H1 (cell line): ENCODE measurements around the gene RPS6KA2. TPM values are rescaled to one million over a fixed set of nuclear protein-coding genes. Genes with fewer than 3 reads are reported as not detected.

Experiments used
- CTCF ChIA-PET: fragments of 300-600 bp; sonication (Branson Sonifier 250); formaldehyde crosslinking; loops from one replicate; lab custom pipeline; 2021; ENCODE audit not compliant: partially characterized antibody; lab: Charles Lee
- POLR2A ChIA-PET: fragments of 300-600 bp; sonication (Branson Sonifier 250); formaldehyde crosslinking; loops from one replicate; lab custom pipeline; 2021; ENCODE audit warnings: inconsistent platforms; ENCODE audit not compliant: partially characterized antibody; lab: Charles Lee
- DNase-seq, 2 experiments: peaks; one replicate each; pipeline versions ENCODE4 v3.0.0 to v3.0.0-alpha.2; 2010 to 2022; ENCODE audit warnings: low spot score in 2 of 2, low read depth in 1 of 2, mixed read lengths in 1 of 2
- FAIRE-seq: peaks from 2 replicates; lab custom pipeline; 2011; peaks lifted over from hg19 to GRCh38; lab: Jason Lieb, UNC
- H2AFZ ChIP-seq: 2 replicates; pipeline ENCODE4 v1.8.1; 2012; ENCODE audit warnings: low read length, inconsistent platforms
- H2AK5ac ChIP-seq: 2 replicates; pipeline ENCODE4 v1.6.1; 2013; ENCODE audit warnings: low read depth, low read length
- H2BK120ac ChIP-seq: replicated peaks from 2 replicates; pipeline ENCODE3; 2013; ENCODE audit warnings: low read depth, low read length, inconsistent platforms
- H2BK12ac ChIP-seq: 2 replicates; pipeline ENCODE4 v1.6.1; 2013; ENCODE audit warnings: low read depth, low read length
- H2BK15ac ChIP-seq: 2 replicates; pipeline ENCODE4 v1.6.1; 2013; ENCODE audit warnings: low read length
- H2BK20ac ChIP-seq: 2 replicates; pipeline ENCODE4 v1.6.1; 2013; ENCODE audit warnings: low read length
- H2BK5ac ChIP-seq: 2 replicates; pipeline ENCODE4 v1.6.1; 2013; ENCODE audit warnings: low read depth, low read length
- H3K14ac ChIP-seq: 2 replicates; pipeline ENCODE4 v1.6.1; 2013; ENCODE audit warnings: inconsistent platforms; ENCODE audit not compliant: insufficient read length
- H3K18ac ChIP-seq: 2 replicates; pipeline ENCODE4 v1.6.1; 2013; ENCODE audit warnings: low read length; ENCODE audit errors: extremely low read depth
- H3K23ac ChIP-seq: 2 replicates; pipeline ENCODE4 v1.6.1; 2013; ENCODE audit warnings: inconsistent platforms; ENCODE audit not compliant: insufficient read length
- H3K23me2 ChIP-seq: 2 replicates; pipeline ENCODE4 v1.6.1; 2013; ENCODE audit warnings: low read depth, low read length
- H3K27ac ChIP-seq: 2 replicates; pipeline ENCODE4 v1.6.1; 2011; ENCODE audit warnings: low read depth, low read length, inconsistent platforms
- H3K27me3 ChIP-seq, 4 experiments: replicated peaks in 1 of 4; 1 replicate in 1 of 4; 2 replicates in 3 of 4; pipeline versions ENCODE4 v1.6.1 to v1.8.1; 2011 to 2013; ENCODE audit warnings: low read length in 3 of 4, mild to moderate bottlenecking in 3 of 4, inconsistent platforms in 2 of 4, mixed read lengths in 2 of 4, moderate library complexity in 1 of 4; ENCODE audit not compliant: control insufficient read depth in 3 of 4, insufficient read depth in 3 of 4; ENCODE audit errors: extremely low read depth in 1 of 4
- H3K36me3 ChIP-seq, 4 experiments: 2 replicates each; pipeline versions ENCODE4 v1.6.1 to v1.8.1; 2011 to 2013; ENCODE audit warnings: mild to moderate bottlenecking in 4 of 4, low read length in 3 of 4, moderate library complexity in 2 of 4, control low read depth in 1 of 4, inconsistent platforms in 1 of 4; ENCODE audit not compliant: insufficient read depth in 4 of 4, control insufficient read depth in 2 of 4
- H3K4ac ChIP-seq: replicated peaks from 2 replicates; pipeline ENCODE3; 2013; ENCODE audit warnings: low read length, low read depth, mixed read lengths, inconsistent platforms; ENCODE audit not compliant: insufficient read length
- H3K4me1 ChIP-seq, 4 experiments: replicated peaks in 1 of 4; 1 replicate in 1 of 4; 2 replicates in 3 of 4; pipeline versions ENCODE4 v1.6.1 to v1.8.1; 2011 to 2013; ENCODE audit warnings: low read length in 3 of 4, inconsistent platforms in 2 of 4, mixed read lengths in 1 of 4; ENCODE audit not compliant: insufficient read depth in 4 of 4, control insufficient read depth in 3 of 4
- H3K4me2 ChIP-seq, 2 experiments: 2 replicates each; pipeline versions ENCODE4 v1.6.1 to v1.8.1; 2011 to 2013; ENCODE audit warnings: low read depth in 2 of 2, low read length in 2 of 2, control low read depth in 1 of 2, inconsistent platforms in 1 of 2, mild to moderate bottlenecking in 1 of 2; ENCODE audit not compliant: insufficient read depth in 1 of 2
- H3K4me3 ChIP-seq, 4 experiments: fragments of 200-600, 300-600 bp in 1 of 4; sonication (generic), shearing (Covaris generic), sonication (Bioruptor Twin) in 1 of 4; 2 replicates each; pipeline versions ENCODE4 v1.5.1 to v1.8.1; 2011 to 2016; ENCODE audit warnings: low read length in 4 of 4, low read depth in 3 of 4, control low read depth in 2 of 4, inconsistent platforms in 2 of 4, mild to moderate bottlenecking in 2 of 4, mixed read lengths in 1 of 4, moderate library complexity in 1 of 4; ENCODE audit not compliant: insufficient read depth in 2 of 4; ENCODE audit errors: extremely low read depth in 1 of 4
- H3K56ac ChIP-seq: replicated peaks from 2 replicates; pipeline ENCODE3; 2013; ENCODE audit warnings: low read depth, mild to moderate bottlenecking, mixed read lengths, low read length, inconsistent platforms; ENCODE audit not compliant: insufficient read length
- H3K79me1 ChIP-seq: 2 replicates; pipeline ENCODE4 v1.6.1; 2013; ENCODE audit warnings: low read depth, low read length, control low read depth
- H3K79me2 ChIP-seq, 2 experiments: 2 replicates each; pipeline versions ENCODE4 v1.6.1 to v1.8.1; 2012 to 2013; ENCODE audit warnings: low read length in 2 of 2, mild to moderate bottlenecking in 2 of 2, inconsistent platforms in 1 of 2; ENCODE audit not compliant: insufficient read depth in 2 of 2, control insufficient read depth in 1 of 2
- H3K9ac ChIP-seq, 4 experiments: replicated peaks in 1 of 4; 1 replicate in 1 of 4; 2 replicates in 3 of 4; pipeline versions ENCODE4 v1.6.1 to v1.8.1; 2011 to 2013; ENCODE audit warnings: low read depth in 3 of 4, low read length in 3 of 4, control low read depth in 2 of 4, mild to moderate bottlenecking in 2 of 4, moderate library complexity in 2 of 4, inconsistent platforms in 1 of 4; ENCODE audit errors: extremely low read depth in 1 of 4
- H3K9me3 ChIP-seq, 2 experiments: 2 replicates each; pipeline versions ENCODE4 v1.6.1 to v1.8.1; 2012 to 2013; ENCODE audit warnings: mild to moderate bottlenecking in 2 of 2, moderate library complexity in 2 of 2, control low read depth in 1 of 2, inconsistent platforms in 1 of 2, low read depth in 1 of 2, low read length in 1 of 2, mixed read lengths in 1 of 2; ENCODE audit not compliant: insufficient read depth in 2 of 2
- H4K20me1 ChIP-seq, 2 experiments: replicated peaks in 1 of 2; 2 replicates each; pipeline versions ENCODE3 to v1.8.1; 2011 to 2013; ENCODE audit warnings: inconsistent platforms in 2 of 2, low read length in 2 of 2, mild to moderate bottlenecking in 1 of 2; ENCODE audit not compliant: insufficient read depth in 2 of 2, control insufficient read depth in 1 of 2
- H4K5ac ChIP-seq: 2 replicates; pipeline ENCODE4 v1.6.1; 2013; ENCODE audit warnings: low read length, low read depth, mixed read lengths, inconsistent platforms; ENCODE audit not compliant: insufficient read length
- H4K8ac ChIP-seq: 2 replicates; pipeline ENCODE4 v1.8.0; 2013; ENCODE audit warnings: mild to moderate bottlenecking, moderate library complexity, low read length, inconsistent platforms; ENCODE audit not compliant: insufficient read depth; ENCODE audit errors: extremely low read depth
- H4K91ac ChIP-seq: replicated peaks from 2 replicates; pipeline ENCODE3; 2013; ENCODE audit warnings: low read length, mixed read lengths, inconsistent platforms; ENCODE audit not compliant: insufficient read length
- BACH1 ChIP-seq: IDR thresholded peaks from 2 replicates; pipeline ENCODE4 v1.6.1; 2012; ENCODE audit warnings: low read length, improper control_type of control experiment
- BRCA1 ChIP-seq: IDR thresholded peaks from 2 replicates; pipeline ENCODE4 v1.6.1; 2012; ENCODE audit warnings: low read depth, low read length, improper control_type of control experiment
- CBX5 ChIP-seq: fragments of 300-800, 300-1000 bp; sonication (generic); IDR thresholded peaks from 2 replicates; pipeline ENCODE4 v1.7.1; 2016; ENCODE audit warnings: antibody characterized with exemption, low read length, low read depth
- CEBPB ChIP-seq: IDR thresholded peaks from 2 replicates; pipeline ENCODE4 v1.6.1; 2012; ENCODE audit warnings: low read depth, low read length
- CTBP2 ChIP-seq: IDR thresholded peaks from 2 replicates; pipeline ENCODE4 v1.7.0; 2011; ENCODE audit warnings: borderline replicate concordance, mild to moderate bottlenecking, moderate library complexity, mixed read lengths, low read length; ENCODE audit not compliant: insufficient read depth, insufficient read length
- JUN ChIP-seq: IDR thresholded peaks from 2 replicates; pipeline ENCODE4 v1.6.1; 2011; ENCODE audit warnings: low read depth, mild to moderate bottlenecking, improper control_type of control experiment, low read length
- RFX5 ChIP-seq: IDR thresholded peaks from 2 replicates; pipeline ENCODE4 v1.6.1; 2011; ENCODE audit warnings: low read depth, low read length, improper control_type of control experiment, borderline replicate concordance
- SAP30 ChIP-seq: fragments of 300-600 bp; sonication (generic); IDR thresholded peaks from 2 replicates; pipeline ENCODE4 v1.7.1; 2012; ENCODE audit warnings: low read length, moderate library complexity, mild to moderate bottlenecking, inconsistent platforms; ENCODE audit not compliant: insufficient read depth, insufficient replicate concordance
- SUZ12 ChIP-seq: fragments of 200-600 bp; sonication (generic); IDR thresholded peaks from 2 replicates; pipeline ENCODE4 v1.6.1; 2012; ENCODE audit warnings: mild to moderate bottlenecking, inconsistent platforms, low read length, moderate library complexity, mixed read lengths
- TBP ChIP-seq: IDR thresholded peaks from 2 replicates; pipeline ENCODE4 v1.6.1; 2011; ENCODE audit warnings: low read depth, low read length, improper control_type of control experiment
- TEAD4 ChIP-seq: IDR thresholded peaks from 2 replicates; pipeline ENCODE4 v1.6.1; 2012; ENCODE audit warnings: low read depth, low read length, inconsistent platforms, mixed read lengths
- YY1 ChIP-seq: IDR thresholded peaks from 2 replicates; pipeline ENCODE4 v1.6.1; 2011; ENCODE audit warnings: low read depth, mild to moderate bottlenecking, low read length
- ZNF274 ChIP-seq: IDR thresholded peaks from 2 replicates; pipeline ENCODE4 v1.7.0; 2012; ENCODE audit warnings: low read length, borderline replicate concordance; ENCODE audit errors: extremely low read depth
- WGBS, 2 experiments: shearing (Covaris generic) in 1 of 2; methylation state at CpG; one replicate each; pipeline versions ENCODE4 v1.1.6 to v1.1.7; 2013 to 2015; ENCODE audit warnings: low lambda C conversion rate in 2 of 2, mixed read lengths in 2 of 2, inconsistent platforms in 1 of 2, low coverage in 1 of 2, missing lambda C conversion rate in 1 of 2; ENCODE audit not compliant: insufficient replicate concordance in 2 of 2, insufficient coverage in 1 of 2, insufficient read length in 1 of 2; ENCODE audit errors: extremely low coverage in 1 of 2, missing lambda C conversion rate in 1 of 2; 5-methylcytosine and 5-hydroxymethylcytosine counted together
- polyA plus RNA-seq, 7 experiments: library from polyadenylated mRNA; depleted of rRNA in 3 of 7; stranded (reverse) in 5 of 7; unstranded in 2 of 7; fragments of >200 nt in 5 of 7; fragments of 200-250 nt in 2 of 7; gene quantifications; 1 replicate in 5 of 7; 2 replicates in 1 of 7; 4 replicates in 1 of 7; pipeline versions ENCODE4 v1.2.1 to v1.2.3, GENCODE V29; 2011 to 2013; ENCODE audit warnings: missing spikeins in 2 of 7, mixed read lengths in 2 of 7
- total RNA-seq: library from RNA; stranded (reverse); fragmentation: NEBNext Ultra II Directional; extraction: Animal tissue kit (Norgen Biotek cat#: 25700); gene quantifications from 2 replicates; pipeline ENCODE4 v1.2.1, GENCODE V29; 2021

The RPS6KA2 gene
- total and polyA plus RNA-seq, 2 of the 8 experiments (the other 6 are each of a cell fraction or from before 2014, with no cell fraction given): 8.8 to 25.7 TPM

DNA sequence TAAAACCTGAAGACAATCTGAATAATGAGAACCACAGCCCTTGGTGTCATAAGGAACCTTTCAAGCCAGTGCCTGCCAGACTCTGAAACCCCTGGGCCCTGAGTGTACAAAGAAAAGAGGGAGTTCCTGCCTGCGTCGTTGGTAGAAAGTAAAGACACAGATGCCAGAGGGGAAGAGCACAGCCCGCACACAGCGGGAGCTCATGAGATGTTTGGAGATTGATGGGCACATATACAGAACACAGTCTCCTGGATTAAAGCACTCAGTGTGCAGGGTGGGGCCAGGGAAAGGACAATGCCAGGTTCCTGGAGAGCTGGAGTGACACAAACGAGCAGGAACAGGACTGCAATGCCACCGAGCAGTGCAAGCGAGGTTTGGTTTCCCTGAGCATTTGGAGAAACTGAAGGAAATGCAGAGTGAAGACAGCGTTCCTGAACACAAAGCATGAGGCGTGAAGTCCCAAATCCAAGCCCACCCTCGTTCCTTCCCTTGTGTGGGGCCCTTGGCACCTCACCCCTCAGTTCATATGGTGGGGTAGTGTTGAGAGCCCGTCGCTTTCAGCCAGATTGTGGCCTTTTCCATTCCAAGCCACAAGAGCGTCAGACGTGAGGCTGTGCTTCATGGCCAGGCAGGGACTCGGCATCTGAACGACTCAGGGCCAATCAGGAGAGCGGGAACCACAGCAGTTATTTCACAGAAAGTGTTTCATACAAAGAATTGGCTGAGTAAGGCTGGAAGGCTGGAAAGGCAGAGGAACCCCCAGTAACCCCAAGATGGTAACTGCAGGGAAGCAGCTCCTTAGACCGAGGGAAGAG, 41.0 kb upstream of the RPS6KA2 start:
- ChIA-PET CTCF (interaction anchor here (1.2 kb wide), 1 partner anchor 19 kb away, joined by 3 read pairs; no protein-coding TSS in a partner anchor), POLR2A (interaction anchor here (1.5 kb wide), 1 partner anchor 11 kb away, joined by 5 read pairs; no protein-coding TSS in a partner anchor)
- Histone ChIP-seq H3K14ac (no peak overlapping the region), H4K5ac (no peak overlapping the region), H3K23me2 (no peaks in the 10 kb centered on the region), H4K20me1 (no peaks in the 10 kb centered on the region), H2BK120ac (no peak overlapping the region), H2AFZ (no peak overlapping the region), H3K18ac (no peak overlapping the region), H3K79me1 (no peaks in the 10 kb centered on the region), H3K36me3 (no peaks in the 10 kb centered on the region), H2BK20ac (no peak overlapping the region), H3K9me3 (peaks cover 0 to 3% of the 10 kb centered on the region in 2 experiments; a peak in 1 of 4 replicates), H4K8ac (no peak overlapping the region), H3K4me3 (no peak overlapping the region), H3K23ac (no peak overlapping the region), H4K91ac (no peak overlapping the region), H2BK15ac (no peak overlapping the region), H2BK5ac (no peak overlapping the region), H3K79me2 (no peaks in the 10 kb centered on the region), H3K56ac (no peak overlapping the region), H2AK5ac (no peak overlapping the region; the same call in 1 of the 2 replicates), H3K4ac (no peak overlapping the region), H3K9ac (no peak overlapping the region), H2BK12ac (no peak overlapping the region), H3K27me3 (peaks cover 0 to 6% (median 2%) of the 10 kb centered on the region in 4 experiments; a peak in 1 of 7 replicates), H3K4me1 (peaks cover 3 to 11% (median 6%) of the 10 kb centered on the region in 4 experiments), H3K27ac (no peak overlapping the region), H3K4me2 (no peak overlapping the region)
- WGBS, 2 experiments: 89% methylated on average over 18 of the region's 18 CpGs; no CpG with 5 or more reads in 1 of the 2 experiments
- no peak for DNase-seq
- FAIRE-seq: no peak
- no peak for TF ChIP-seq TBP
- no peak for TF ChIP-seq TEAD4
- no peak for TF ChIP-seq BRCA1
- TF ChIP-seq CTBP2: no peak
- TF ChIP-seq SAP30: no peak
- no peak for TF ChIP-seq ZNF274
- TF ChIP-seq CEBPB: no peak
- no peak for TF ChIP-seq YY1
- no peak for TF ChIP-seq CBX5
- no peak for TF ChIP-seq BACH1
- no peak for TF ChIP-seq SUZ12
- TF ChIP-seq RFX5: no peak
- no peak for TF ChIP-seq JUN
